Muscle of arm (tissue), 12 donors: ENCODE measurements around the gene XCL2. TPM values are rescaled to one million over a fixed set of nuclear protein-coding genes. Genes with fewer than 3 reads are reported as not detected.

Experiments used
- polyA plus RNA-seq, 12 donors: library from polyadenylated mRNA; unstranded; fragments of 120-200 nt; gene quantifications; one replicate each; pipeline ENCODE4 v1.2.1, GENCODE V29; 2013; ENCODE audit not compliant: insufficient read length in 12 of 12

Gene XCL2
- polyA plus RNA-seq, 12 donors: 0.25 to 2.4 (median 0.54) TPM; not detected in 4

Other genes starting within 250 kb of the XCL2 start
- gene XCL1, start 32.6 kb upstream of the XCL2 start, polyA plus RNA-seq: under 1 TPM in 7 of 12 donors, not detected in 5; 0.11 to 0.52 (median 0.18) TPM
- 100 to 1,000 TPM in 2 of 12 donors, 10 to 100 TPM in 9, not detected in 1; 20.3 to 188 (median 83.8) TPM for gene DPT, start 185.2 kb upstream of the XCL2 start, polyA plus RNA-seq